GM18511 (cell line): Measurements from ENCODE around the gene S100A7.
"Not testable (repeated sequence)": the region's sequence is repeated elsewhere in the genome, so short reads cannot be mapped to it uniquely, and the experiment has no call there.

Experiments
- ATAC-seq: cut with Tn5 transposase; IDR thresholded peaks from one replicate; pipeline ENCODE4 v1.9.1; 2021; ENCODE audit warnings: mild to moderate bottlenecking, moderate library complexity; ENCODE audit not compliant: unreplicated experiment

S100A7 gene

DNA sequence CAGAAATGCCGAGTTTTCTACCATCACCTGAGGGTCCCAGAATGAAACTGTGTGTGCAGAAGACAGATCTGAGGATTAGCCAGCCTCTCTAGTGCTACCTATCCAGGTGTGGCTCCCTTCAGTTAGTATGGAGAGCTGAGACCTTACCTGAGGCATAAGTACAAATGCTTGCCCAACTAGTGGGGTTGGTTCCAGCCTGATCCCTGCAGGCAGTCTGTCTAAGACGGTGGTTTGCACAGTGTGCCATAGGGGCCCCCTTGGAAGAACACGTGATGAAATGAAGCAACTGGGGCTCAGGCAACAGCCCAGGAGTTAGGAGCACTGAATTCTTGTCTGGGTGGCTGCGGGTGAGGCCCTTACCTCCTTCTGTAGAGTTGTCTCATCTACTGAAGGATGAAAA is 28.5 kb downstream of the S100A7 start:
- ATAC-seq: no peak

GRCh38 chr1:153431427-153431826 is 29.0 kb downstream of the S100A7 start:
- ATAC-seq: no peak

DNA sequence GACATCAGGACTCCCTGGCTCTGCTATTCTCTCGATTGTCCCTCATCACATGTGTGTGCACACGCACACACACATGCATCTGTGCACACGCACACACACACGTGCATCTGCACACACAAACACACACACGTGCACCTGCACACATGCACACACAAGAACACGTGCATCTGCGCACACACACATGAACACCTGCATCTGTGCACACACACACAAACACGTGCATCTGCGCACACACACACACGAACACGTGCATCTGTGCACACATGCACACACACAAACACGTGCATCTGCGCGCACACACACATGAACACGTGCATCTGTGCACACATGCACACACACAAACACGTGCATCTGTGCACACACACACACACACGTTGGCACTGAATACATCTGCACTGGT is 29.4 kb downstream of the S100A7 start:
- no peak for ATAC-seq

DNA sequence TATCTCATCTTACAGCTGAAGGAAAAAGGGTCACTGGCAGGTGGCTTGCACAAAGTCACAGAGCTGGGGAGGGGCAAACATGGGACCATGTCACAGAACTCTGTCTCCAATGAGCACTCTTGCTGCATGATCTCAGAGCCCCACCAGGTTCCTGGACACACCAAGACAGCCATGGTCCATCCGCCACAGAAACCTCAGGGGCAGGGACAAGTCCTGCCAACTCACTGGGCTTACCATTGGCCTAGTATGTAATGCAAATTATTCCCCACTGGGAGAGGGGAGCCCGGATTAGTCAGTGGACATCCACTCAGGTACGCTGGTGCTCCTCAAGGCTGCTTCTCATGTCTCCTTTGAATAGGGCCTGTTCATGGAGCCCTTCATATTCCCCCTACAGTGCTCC is 29.9 kb downstream of the S100A7 start:
- no peak for ATAC-seq

- no peak for ATAC-seq
Observed at GRCh38 chr1:153430166-153430553, 30.3 kb downstream of the S100A7 start.

DNA sequence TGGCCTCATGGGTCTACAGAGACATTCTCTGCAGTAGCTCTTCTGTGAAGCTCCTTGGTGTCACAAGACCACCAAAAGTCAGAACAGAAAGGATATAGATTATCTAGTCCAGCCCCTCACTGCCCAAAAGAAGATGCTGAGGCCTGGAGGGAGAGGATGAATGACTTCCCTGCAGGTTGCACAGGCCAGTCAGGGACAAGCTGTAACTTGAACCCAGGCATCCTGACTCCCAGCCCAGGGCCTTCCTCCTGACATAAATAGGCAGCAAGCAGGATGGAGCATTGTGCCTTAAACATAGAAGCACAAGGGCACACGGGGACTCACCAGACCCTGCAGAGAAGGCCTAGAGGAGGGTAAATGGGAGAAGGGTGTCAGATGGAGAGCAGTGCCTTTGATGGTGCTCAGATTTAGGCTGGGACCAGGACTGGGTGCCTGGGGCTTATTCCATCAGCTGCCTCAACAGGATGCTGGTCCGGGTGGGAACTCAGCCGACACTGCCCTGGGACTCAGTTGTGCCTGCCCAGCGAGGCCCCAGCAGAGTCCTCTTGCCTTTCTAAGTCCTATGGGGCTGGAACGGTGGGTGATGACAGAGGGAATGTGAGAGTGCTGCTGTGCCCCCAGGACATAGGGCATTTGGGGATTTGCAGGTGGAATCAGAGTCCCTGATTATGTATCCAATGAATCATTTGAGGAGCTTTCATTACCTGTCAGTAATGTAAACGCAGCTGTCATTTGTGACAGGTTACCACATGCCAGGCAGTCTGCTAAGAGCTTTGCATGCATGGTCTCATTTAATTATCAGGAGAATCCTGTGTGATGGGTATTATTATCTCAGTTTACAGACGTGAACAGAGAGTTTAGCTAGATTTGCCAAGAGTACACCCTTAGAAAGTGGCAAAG is 30.9 kb downstream of the S100A7 start:
- ATAC-seq: no peak

DNA sequence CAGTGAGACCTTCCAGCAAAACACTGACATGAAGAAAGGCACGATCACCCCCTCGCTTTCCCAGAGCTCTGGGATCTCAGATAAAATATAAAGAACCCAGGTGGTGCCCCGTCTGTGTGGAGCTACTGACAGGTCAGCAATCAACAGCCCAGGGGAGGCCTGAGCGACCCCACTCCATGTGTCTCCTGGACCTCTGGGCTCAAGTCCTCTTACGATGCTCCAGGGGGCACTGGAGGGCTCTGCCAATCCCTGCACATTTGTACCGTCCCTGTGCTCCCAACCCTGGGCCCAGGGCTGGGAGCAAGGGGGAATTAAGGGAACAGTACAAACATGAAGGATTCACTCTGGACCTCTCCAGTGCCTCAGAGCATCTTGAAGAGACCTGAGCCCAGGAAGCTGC is 31.7 kb downstream of the S100A7 start:
- no peak for ATAC-seq

DNA sequence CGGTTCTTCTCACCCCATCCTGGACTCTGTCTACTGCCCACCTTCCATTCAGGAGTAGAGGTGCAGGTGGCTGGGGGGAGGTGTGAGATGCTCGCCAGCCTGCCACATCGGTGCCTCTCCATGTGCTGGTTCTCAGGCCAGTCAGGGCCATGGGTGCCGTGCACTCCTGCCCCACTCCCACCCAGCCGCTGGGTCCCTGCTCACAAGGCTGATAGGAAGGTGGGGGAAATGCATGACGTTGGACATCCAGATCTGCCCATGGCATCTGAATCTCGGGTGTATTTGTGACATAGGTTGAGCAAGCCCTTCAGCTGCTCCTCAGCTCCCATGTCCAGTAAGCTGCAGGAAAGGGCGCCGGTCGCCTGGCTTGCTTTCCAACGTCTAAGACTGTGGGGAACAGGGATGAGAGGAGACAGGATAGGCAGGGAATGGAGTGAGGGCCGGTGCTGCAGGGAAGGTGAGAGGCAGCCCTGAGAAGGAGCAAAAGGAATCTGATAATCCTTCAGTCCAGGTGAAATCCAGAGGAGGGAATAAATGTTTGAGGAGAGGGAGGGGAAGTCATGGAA is 32.3 kb downstream of the S100A7 start:
- no peak for ATAC-seq

- ATAC-seq: no peak
Observed at GRCh38 chr1:153426809-153427208, 33.6 kb downstream of the S100A7 start.

DNA sequence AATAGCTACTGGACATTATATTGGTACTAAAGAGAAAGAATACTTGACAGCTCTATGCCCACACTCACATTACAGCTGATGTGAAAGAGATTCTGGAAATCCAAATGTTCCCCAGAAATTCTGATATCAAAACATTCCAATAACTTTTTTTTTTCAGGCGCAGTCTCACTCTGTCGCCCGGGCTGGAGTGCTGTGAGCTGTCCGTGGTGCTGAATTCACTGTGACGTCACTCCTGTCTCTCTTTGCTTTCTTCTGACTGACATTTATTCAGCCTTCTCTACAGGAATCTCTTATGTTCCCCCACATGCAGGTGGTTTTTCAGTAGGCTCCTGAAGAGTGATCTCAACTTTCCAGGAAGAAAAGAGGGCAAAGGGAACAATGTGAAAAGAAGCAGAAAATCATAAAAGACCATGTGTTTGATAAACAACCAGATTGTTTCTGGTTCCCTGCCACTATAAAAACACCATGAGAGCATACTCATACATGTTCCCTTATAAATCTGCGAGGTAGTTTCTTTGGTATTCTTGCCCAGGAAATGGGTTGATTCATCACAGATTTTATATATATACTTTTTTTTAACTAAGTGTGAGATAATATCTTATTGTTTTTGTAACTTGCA is 37.9 kb downstream of the S100A7 start:
- no peak for ATAC-seq

DNA sequence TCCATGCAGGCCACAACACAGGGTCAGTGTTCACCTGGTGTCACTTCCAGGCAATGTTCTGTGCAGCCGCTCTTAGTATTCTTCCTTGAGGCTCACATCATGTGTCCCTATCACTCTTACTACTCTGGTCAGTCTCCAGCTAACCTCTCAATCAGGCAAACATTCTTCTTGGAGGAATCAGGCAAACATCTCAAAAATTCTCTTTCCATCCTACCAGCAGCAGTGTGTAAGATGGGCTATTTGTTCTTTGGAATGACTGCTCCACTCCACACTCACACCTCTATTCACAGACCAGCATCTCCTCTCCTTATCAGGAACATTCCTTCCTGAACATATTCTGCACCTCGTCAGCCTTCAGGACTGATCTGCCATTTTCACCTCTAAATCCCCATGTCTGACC is 40.1 kb downstream of the S100A7 start:
- ATAC-seq: no peak

- not testable (repeated sequence) for ATAC-seq
Observed at GRCh38 chr1:153419436-153419793, 41.0 kb downstream of the S100A7 start.

DNA sequence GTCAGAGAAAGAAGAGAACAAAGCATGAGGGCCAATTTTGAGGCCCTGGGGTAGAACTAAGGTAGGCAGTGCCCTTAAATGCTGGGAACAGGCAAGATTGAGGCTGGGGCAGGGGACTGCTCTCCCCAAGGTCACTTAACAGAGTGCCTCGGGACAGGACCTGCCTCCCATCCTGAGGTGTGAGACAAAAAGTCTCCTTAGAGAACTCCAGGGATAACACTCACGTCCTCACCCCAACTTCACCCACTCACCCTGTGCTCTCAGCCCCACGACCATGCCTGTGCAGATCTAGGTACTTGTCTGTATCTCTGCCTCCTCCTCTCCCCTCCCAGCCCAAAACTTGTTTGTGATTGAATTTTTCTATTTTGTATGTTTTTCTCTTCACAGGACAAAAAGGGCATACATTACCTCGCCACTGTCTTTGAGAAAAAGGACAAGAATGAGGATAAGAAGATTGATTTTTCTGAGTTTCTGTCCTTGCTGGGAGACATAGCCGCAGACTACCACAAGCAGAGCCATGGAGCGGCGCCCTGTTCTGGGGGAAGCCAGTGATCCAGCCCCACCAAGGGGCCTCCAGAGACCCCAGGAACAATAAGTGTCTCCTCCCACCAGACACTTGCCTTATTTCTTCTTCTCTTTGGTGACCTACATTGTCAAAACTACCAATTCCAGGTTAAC is 41.6 kb downstream of the S100A7 start:
- ATAC-seq: not testable (repeated sequence)

GRCh38 chr1:153417136-153417888 is 43.1 kb downstream of the S100A7 start:
- ATAC-seq: no peak

DNA sequence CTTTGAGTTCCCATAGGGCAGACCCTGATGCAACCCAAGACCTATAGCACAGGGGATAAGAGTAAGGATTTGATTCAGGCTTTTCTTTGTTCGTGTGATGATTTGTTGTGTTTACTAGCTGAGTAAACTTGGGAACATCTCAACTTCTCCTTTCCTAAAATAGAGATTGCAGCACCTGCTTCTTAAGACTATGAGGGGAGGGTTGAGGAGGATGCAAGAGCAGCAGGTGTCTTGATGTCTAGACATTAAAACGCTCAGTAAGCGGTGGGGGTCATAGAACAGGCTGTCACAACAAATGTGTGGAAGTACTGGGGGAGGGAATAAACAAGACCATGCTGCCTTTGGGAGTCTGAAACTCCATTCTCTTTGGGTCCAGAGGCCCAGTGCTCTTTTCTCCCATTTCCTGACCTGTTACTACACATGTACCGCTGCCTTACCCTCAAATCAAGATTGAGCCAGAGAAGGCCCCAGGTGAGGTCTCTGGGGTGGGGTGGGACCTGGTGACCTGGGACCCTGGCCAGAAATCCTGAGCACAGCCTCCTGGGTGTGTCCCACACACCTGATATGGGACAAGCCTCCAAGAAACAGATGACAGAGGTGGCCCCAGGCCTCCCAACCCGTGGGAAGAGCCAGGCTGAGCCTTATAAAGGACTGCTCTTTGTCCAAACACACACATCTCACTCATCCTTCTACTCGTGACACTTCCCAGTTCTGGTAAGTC is 44.4 kb downstream of the S100A7 start, which contains the start of gene S100A7A:
Gene S100A7A (plus strand): TSS at position 671 of the 721 bp plus-strand sequence. CDS start 1,563 bp downstream, outside the sequence.
- ATAC-seq: no peak

GRCh38 chr1:153413961-153414360 is 46.5 kb downstream of the S100A7 start:
- not testable (repeated sequence) for ATAC-seq
